SK-N-SH (cell line): ENCODE results near the gene IGF2BP3. TPM values are rescaled to one million over a fixed set of nuclear protein-coding genes. Genes with fewer than 3 reads are reported as not detected.
"Not testable (repeated sequence)": the region's sequence is repeated elsewhere in the genome, so short reads cannot be mapped to it uniquely, and the experiment has no call there.

Experiments
- CTCF ChIA-PET: fragments of 300-600, 350-600 bp; formaldehyde crosslinking; extraction: SDS; loops from one replicate; lab custom pipeline; 2021; lab: Yijun Ruan, JAX
- POLR2A ChIA-PET: fragments of 350-600 bp; sonication (Branson Sonifier 250); formaldehyde crosslinking; extraction: SDS; loops from one replicate; lab custom pipeline; 2020; ENCODE audit warnings: antibody characterized with exemption, inconsistent platforms; lab: Yijun Ruan, JAX
- DNase-seq: peaks from one replicate; pipeline ENCODE4 v3.0.0; 2012
- H2AFZ ChIP-seq: fragments of 200-600 bp; sonication (generic); 2 replicates; pipeline ENCODE4 v1.8.1; 2016; ENCODE audit warnings: antibody characterized with exemption, mild to moderate bottlenecking, low read depth
- H3F3A ChIP-seq: fragments of 200-600 bp; sonication (generic); replicated peaks from 2 replicates; pipeline ENCODE3; 2016; ENCODE audit warnings: antibody characterized with exemption, mild to moderate bottlenecking; ENCODE audit not compliant: insufficient read depth
- H3K27ac ChIP-seq, 2 experiments: fragments of 200-500 bp in 1 of 2; fragments of 200-600 bp in 1 of 2; sonication (Bioruptor generic) in 1 of 2; sonication (generic), shearing (Covaris generic) in 1 of 2; 2 replicates each; pipeline versions ENCODE4 v1.5.1 to v1.6.1; 2014 to 2016; ENCODE audit warnings: low read depth in 2 of 2, inconsistent platforms in 1 of 2, low read length in 1 of 2, mild to moderate bottlenecking in 1 of 2, mixed read lengths in 1 of 2
- H3K27me3 ChIP-seq: fragments of 200-600 bp; sonication (generic), shearing (Covaris generic); 2 replicates; pipeline ENCODE4 v1.6.1; 2016; ENCODE audit warnings: mixed run types; ENCODE audit not compliant: insufficient read depth
- H3K36me3 ChIP-seq, 2 experiments: fragments of 200-500 bp in 1 of 2; fragments of 200-600 bp in 1 of 2; sonication (Bioruptor generic) in 1 of 2; sonication (generic) in 1 of 2; replicated peaks in 1 of 2; 2 replicates each; pipeline versions ENCODE3 to v1.5.1; 2014 to 2016; ENCODE audit warnings: low read length in 1 of 2, mild to moderate bottlenecking in 1 of 2; ENCODE audit not compliant: insufficient read depth in 2 of 2, control insufficient read depth in 1 of 2
- H3K4me1 ChIP-seq, 2 experiments: fragments of 200-500 bp in 1 of 2; fragments of 200-600 bp in 1 of 2; sonication (Bioruptor generic) in 1 of 2; sonication (generic), shearing (Covaris generic) in 1 of 2; 2 replicates each; pipeline versions ENCODE4 v1.5.1 to v1.6.1; 2014 to 2016; ENCODE audit warnings: low read depth in 1 of 2, low read length in 1 of 2, mixed run types in 1 of 2; ENCODE audit not compliant: insufficient read depth in 2 of 2, control insufficient read depth in 1 of 2
- H3K4me2 ChIP-seq: fragments of 200-600 bp; sonication (generic), shearing (Covaris generic); 2 replicates; pipeline ENCODE4 v1.6.1; 2017; ENCODE audit warnings: mixed run types
- H3K4me3 ChIP-seq, 2 experiments: fragments of 200-500 bp in 1 of 2; fragments of 200-600 bp in 1 of 2; sonication (Bioruptor generic) in 1 of 2; sonication (generic), shearing (Covaris generic) in 1 of 2; 2 replicates each; pipeline versions ENCODE4 v1.5.1 to v1.8.1; 2014 to 2016; ENCODE audit warnings: low read depth in 2 of 2, inconsistent platforms in 1 of 2, low read length in 1 of 2, mild to moderate bottlenecking in 1 of 2, mixed read lengths in 1 of 2, moderate library complexity in 1 of 2
- H3K79me2 ChIP-seq: fragments of 200-600 bp; sonication (generic); 2 replicates; pipeline ENCODE4 v1.8.1; 2017; ENCODE audit warnings: mild to moderate bottlenecking; ENCODE audit not compliant: insufficient read depth
- H3K9ac ChIP-seq: fragments of 200-600 bp; sonication (generic); 2 replicates; pipeline ENCODE4 v1.6.1; 2017; ENCODE audit warnings: mixed run types
- H3K9me2 ChIP-seq: fragments of 200-600 bp; sonication (generic); 2 replicates; pipeline ENCODE4 v1.6.1; 2017; ENCODE audit warnings: mixed run types
- H3K9me3 ChIP-seq: fragments of 200-600 bp; sonication (generic); 2 replicates; pipeline ENCODE4 v1.6.1; 2017; ENCODE audit warnings: mixed run types, mild to moderate bottlenecking, moderate library complexity
- H4K20me1 ChIP-seq: fragments of 200-600 bp; sonication (generic); 2 replicates; pipeline ENCODE4 v1.6.1; 2017; ENCODE audit warnings: mild to moderate bottlenecking, mixed run types; ENCODE audit not compliant: insufficient read depth
- FOSL2 ChIP-seq: IDR thresholded peaks from 2 replicates; pipeline ENCODE4 v1.4.0; 2012; ENCODE audit warnings: low read depth, mild to moderate bottlenecking, moderate library complexity, borderline replicate concordance
- FOXJ3 ChIP-seq: sonication (generic); formaldehyde crosslinking; IDR thresholded peaks from 2 replicates; pipeline ENCODE4 v1.5.1; 2020; ENCODE audit warnings: mild to moderate bottlenecking, missing genetic modification reagents
- NFIC ChIP-seq: IDR thresholded peaks from 2 replicates; pipeline ENCODE4 v1.4.0; 2012; ENCODE audit warnings: borderline replicate concordance
- POLR2AphosphoS5 ChIP-seq: IDR thresholded peaks from 2 replicates; pipeline ENCODE4 v1.6.1; 2012; ENCODE audit warnings: low read depth, low read length
- RAD21 ChIP-seq: IDR thresholded peaks from 2 replicates; pipeline ENCODE4 v1.6.1; 2012; ENCODE audit warnings: mild to moderate bottlenecking, low read length
- TEAD4 ChIP-seq: IDR thresholded peaks from 2 replicates; pipeline ENCODE4 v1.4.0; 2012; ENCODE audit warnings: mild to moderate bottlenecking, borderline replicate concordance; ENCODE audit not compliant: insufficient read depth
- YY1 ChIP-seq: IDR thresholded peaks from 2 replicates; pipeline ENCODE4 v1.4.0; 2012; ENCODE audit warnings: low read depth, mild to moderate bottlenecking
- WGBS: methylation state at CpG from one replicate; pipeline ENCODE4 v1.1.6; 2017; ENCODE audit warnings: low lambda C conversion rate; 5-methylcytosine and 5-hydroxymethylcytosine counted together
- polyA plus RNA-seq, 3 experiments: library from polyadenylated mRNA; depleted of rRNA; stranded (reverse); fragments of >200 nt; gene quantifications; 2 replicates each; pipeline ENCODE4 v1.2.3, GENCODE V29; 2012
- TF ChIP-seq, protein P1 (sequence below): fragments of 150-350 bp; IDR thresholded peaks from 2 replicates; pipeline ENCODE4 v1.6.1; 2016; ENCODE audit warnings: mild to moderate bottlenecking, low read depth, low read length
- TF ChIP-seq, protein P2 (sequence below): fragments of 200-600 bp; sonication (generic); IDR thresholded peaks from 2 replicates; pipeline ENCODE4 v1.6.1; 2017; ENCODE audit warnings: antibody characterized with exemption, mild to moderate bottlenecking, moderate library complexity

Gene IGF2BP3
- polyA plus RNA-seq, 1 of the 3 experiments (the other 2 are of a cell fraction) = 34.4 TPM

DNA sequence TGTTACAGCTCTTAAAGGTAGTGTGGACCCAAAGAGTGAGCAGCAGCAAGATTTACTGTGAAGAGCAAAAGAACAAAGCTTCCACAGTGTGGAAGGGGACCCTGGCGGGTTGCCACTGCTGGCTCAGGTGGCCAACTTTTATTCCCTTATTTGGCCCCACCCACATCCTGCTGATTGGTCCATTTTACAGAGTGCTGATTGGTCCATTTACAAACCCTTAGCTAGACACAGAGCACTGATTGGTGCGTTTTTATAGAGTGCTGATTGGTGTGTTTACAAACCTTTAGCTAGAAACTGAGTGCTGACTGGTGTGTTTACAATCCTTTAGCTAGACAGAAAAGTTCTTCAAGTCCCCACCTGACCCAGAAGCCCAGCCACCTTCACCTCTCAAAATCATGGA lies 63.7 kb downstream of the IGF2BP3 start:
- POLR2A ChIA-PET, H3K9me2 ChIP-seq, DNase-seq, H3K4me1 ChIP-seq, CTCF ChIA-PET, H3K27ac ChIP-seq, H3K9me3 ChIP-seq, H3K9ac ChIP-seq, H2AFZ ChIP-seq, H3K27me3 ChIP-seq, H3K4me2 ChIP-seq, H3K4me3 ChIP-seq: not testable (repeated sequence)
- 90% methylated on average over 2 of the region's 2 CpGs for WGBS
- Histone ChIP-seq H4K20me1 (peaks cover 11% of the 10 kb centered on the region), H3K36me3 (peaks cover 52 to 73% of the 10 kb centered on the region in 2 experiments), H3K79me2 (peaks cover 89% of the 10 kb centered on the region), H3F3A (peaks cover 15% of the 10 kb centered on the region)

DNA sequence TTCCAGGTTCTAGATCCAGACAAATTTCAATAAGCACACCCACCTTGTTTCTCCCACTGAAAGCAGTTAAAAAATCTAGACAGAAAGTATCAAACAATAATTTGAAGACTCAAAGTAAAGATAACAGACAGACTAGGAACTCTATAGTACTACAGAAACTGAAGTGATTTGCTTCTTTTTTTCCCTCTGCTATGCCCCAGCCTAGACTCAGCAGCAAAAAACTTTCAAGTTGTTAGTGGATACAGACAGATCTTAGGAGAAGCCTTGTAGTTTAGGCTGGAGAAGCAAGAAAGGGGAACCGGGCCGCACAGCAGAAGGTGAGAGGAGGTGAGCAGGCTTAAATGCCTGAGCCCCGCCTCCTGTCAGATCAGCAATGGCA lies 65.1 kb downstream of the IGF2BP3 start:
- Histone ChIP-seq H3K27me3 (no peaks in the 10 kb centered on the region), H4K20me1 (peaks cover 11% of the 10 kb centered on the region), H3K4me2 (no peak overlapping the region), H2AFZ (no peak overlapping the region)
- TF ChIP-seq FOXJ3 (CRISPR knock-in tag) = no peak
- TF ChIP-seq, protein P1, sequence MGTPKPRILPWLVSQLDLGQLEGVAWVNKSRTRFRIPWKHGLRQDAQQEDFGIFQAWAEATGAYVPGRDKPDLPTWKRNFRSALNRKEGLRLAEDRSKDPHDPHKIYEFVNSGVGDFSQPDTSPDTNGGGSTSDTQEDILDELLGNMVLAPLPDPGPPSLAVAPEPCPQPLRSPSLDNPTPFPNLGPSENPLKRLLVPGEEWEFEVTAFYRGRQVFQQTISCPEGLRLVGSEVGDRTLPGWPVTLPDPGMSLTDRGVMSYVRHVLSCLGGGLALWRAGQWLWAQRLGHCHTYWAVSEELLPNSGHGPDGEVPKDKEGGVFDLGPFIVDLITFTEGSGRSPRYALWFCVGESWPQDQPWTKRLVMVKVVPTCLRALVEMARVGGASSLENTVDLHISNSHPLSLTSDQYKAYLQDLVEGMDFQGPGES = no peak
- TF ChIP-seq, all 33 proteins: peak for 0
- Histone ChIP-seq H3K36me3 (peaks cover 53 to 73% of the 10 kb centered on the region in 2 experiments), H3K9me3 (peaks cover 6% of the 10 kb centered on the region; the same call in 1 of the 2 replicates), H3K4me1 (peaks cover 0 to 2% of the 10 kb centered on the region in 2 experiments; a peak in 2 of 4 replicates), H3F3A (peaks cover 15% of the 10 kb centered on the region), H3K79me2 (peaks cover 89% of the 10 kb centered on the region), H3K27ac (no peak overlapping the region), H3K9ac (no peak overlapping the region), H3K9me2 (no peaks in the 10 kb centered on the region), H3K4me3 (no peak overlapping the region)
- CTCF ChIA-PET = no interaction called here
- POLR2A ChIA-PET = no interaction called here
- 96% methylated on average over 3 of the region's 3 CpGs for WGBS
- no peak for DNase-seq

DNA sequence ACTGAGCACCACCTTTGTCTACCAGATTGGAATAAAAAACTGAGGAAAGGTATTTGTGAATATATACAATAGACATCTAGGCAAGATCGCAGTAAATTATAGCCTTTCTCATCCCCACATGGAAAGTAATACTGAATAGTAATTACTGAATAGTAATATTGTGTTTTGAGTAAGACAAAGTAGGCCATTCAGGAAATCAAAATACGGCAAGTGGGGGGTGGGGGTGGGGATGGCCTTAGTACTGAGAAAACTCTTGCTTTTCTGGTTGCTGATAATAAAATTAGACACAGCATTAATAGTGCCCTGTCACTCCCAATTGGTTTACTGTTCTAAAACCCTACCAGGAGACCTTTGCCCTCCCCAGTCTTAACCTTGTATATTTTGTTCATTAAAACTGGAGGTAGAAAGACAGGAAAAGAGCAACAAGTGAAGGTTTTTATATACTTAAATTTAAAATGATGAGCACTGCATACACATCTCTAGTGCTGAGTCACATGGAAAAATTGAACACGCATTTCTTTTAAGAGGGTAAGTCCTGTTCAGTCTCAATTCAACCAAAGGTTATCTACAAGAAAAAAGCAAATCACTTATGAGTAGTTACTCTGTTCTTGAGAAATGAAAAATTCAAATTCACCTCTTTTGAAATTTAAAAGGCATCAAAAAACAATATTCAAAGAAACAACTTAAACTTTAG lies 65.6 kb downstream of the IGF2BP3 start:
- ChIA-PET POLR2A (no interaction called here), CTCF (interaction anchor here (1.0 kb wide), 1 partner anchor 128 kb away, joined by 3 read pairs; no protein-coding TSS in a partner anchor)
- no peak overlapping the region for H3K4me2 ChIP-seq
- H3K4me1 ChIP-seq = peaks cover 0 to 2% of the 10 kb centered on the region in 2 experiments; a peak in 2 of 4 replicates
- H3K27me3 ChIP-seq = no peaks in the 10 kb centered on the region
- H2AFZ ChIP-seq = no peak overlapping the region
- WGBS = 88% methylated on average over 3 of the region's 3 CpGs
- H3K9me2 ChIP-seq = no peaks in the 10 kb centered on the region
- no peak overlapping the region for H3K4me3 ChIP-seq
- H4K20me1 ChIP-seq = peaks cover 11% of the 10 kb centered on the region
- H3K79me2 ChIP-seq = peaks cover 92% of the 10 kb centered on the region
- no peak overlapping the region for H3K9ac ChIP-seq
- peaks cover 58 to 78% of the 10 kb centered on the region in 2 experiments for H3K36me3 ChIP-seq
- H3F3A ChIP-seq = peaks cover 15% of the 10 kb centered on the region
- no peak overlapping the region; a peak in 1 of 4 replicates for H3K27ac ChIP-seq
- peaks cover 6% of the 10 kb centered on the region; the same call in 1 of the 2 replicates for H3K9me3 ChIP-seq
- DNase-seq = no peak
- no peak for TF ChIP-seq NFIC
- TF ChIP-seq YY1 = no peak
- TF ChIP-seq, protein P2, sequence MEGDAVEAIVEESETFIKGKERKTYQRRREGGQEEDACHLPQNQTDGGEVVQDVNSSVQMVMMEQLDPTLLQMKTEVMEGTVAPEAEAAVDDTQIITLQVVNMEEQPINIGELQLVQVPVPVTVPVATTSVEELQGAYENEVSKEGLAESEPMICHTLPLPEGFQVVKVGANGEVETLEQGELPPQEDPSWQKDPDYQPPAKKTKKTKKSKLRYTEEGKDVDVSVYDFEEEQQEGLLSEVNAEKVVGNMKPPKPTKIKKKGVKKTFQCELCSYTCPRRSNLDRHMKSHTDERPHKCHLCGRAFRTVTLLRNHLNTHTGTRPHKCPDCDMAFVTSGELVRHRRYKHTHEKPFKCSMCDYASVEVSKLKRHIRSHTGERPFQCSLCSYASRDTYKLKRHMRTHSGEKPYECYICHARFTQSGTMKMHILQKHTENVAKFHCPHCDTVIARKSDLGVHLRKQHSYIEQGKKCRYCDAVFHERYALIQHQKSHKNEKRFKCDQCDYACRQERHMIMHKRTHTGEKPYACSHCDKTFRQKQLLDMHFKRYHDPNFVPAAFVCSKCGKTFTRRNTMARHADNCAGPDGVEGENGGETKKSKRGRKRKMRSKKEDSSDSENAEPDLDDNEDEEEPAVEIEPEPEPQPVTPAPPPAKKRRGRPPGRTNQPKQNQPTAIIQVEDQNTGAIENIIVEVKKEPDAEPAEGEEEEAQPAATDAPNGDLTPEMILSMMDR = no peak
- TF ChIP-seq RAD21 = no peak
- TF ChIP-seq TEAD4 = no peak
- TF ChIP-seq FOSL2 = no peak
- TF ChIP-seq POLR2AphosphoS5 = no peak
- no peak for TF ChIP-seq FOXJ3 (CRISPR knock-in tag)
- TF ChIP-seq, all 33 proteins: peak for 0
